Upper lobe of left lung (tissue), 4 donors: ENCODE measurements around the gene FAM83D.

Experiments used
- CTCF ChIP-seq, 6 experiments: fragments of 450-650 bp in 4 of 6; fragments of 200-600 bp in 2 of 6; sonication (generic) in 2 of 6; IDR thresholded peaks; one replicate each; pipeline ENCODE4 v1.5.1; 2016 to 2019; ENCODE audit warnings: antibody characterized with exemption in 6 of 6
- POLR2A ChIP-seq, 4 donors: fragments of 450-650 bp; IDR thresholded peaks; one replicate each; pipeline ENCODE4 v1.5.1; 2016 to 2017; ENCODE audit warnings: antibody characterized with exemption in 4 of 4, mild to moderate bottlenecking in 2 of 4

GRCh38 chr20:38918172-38918571 is 8.0 kb upstream of the FAM83D start:
- TF ChIP-seq CTCF (IDR thresholded peaks at IDR 0.05) (no peak), POLR2A (IDR thresholded peaks at IDR 0.05) (no peak)
